ENCODE results near the gene LCE1E.

Gene LCE1E

GRCh38 chr1:152786077-152786476 is at the start of gene LCE1E:
TSS of gene LCE1E (plus strand) at chr1:152786257. CDS start at chr1:152787300, 1,043 bp downstream.
- no peak for DNase-seq

GRCh38 chr1:152737997-152738396 is 48.1 kb upstream of the LCE1E start:
- no peak for DNase-seq

GRCh38 chr1:152739841-152740240 is 46.2 kb upstream of the LCE1E start:
- no peak for DNase-seq

DNA sequence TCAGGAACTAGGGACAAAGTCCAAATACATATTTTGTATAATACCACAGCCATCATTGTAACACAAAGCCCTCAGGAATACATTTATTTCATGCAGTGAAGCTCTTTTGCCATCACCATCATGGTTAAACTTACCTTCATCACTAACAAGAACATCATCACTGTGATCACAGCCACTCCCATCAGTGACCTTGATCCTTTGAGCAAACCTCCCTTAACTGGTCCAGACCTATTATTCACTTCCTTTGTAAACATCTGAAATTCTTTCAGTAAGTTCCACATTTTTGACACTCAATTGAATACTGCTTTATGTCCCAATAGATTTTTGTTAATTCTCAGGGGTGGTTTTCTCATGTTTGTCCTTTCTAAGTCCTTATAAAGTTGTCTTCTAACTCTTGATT is 44.4 kb upstream of the LCE1E start:
- DNase-seq, result no peak

GRCh38 chr1:152743371-152744145 is 42.5 kb upstream of the LCE1E start:
- no peak for DNase-seq

- no peak for DNase-seq
These were observed 40.8 kb upstream of the LCE1E start for GRCh38 chr1:152745289-152745704.

DNA sequence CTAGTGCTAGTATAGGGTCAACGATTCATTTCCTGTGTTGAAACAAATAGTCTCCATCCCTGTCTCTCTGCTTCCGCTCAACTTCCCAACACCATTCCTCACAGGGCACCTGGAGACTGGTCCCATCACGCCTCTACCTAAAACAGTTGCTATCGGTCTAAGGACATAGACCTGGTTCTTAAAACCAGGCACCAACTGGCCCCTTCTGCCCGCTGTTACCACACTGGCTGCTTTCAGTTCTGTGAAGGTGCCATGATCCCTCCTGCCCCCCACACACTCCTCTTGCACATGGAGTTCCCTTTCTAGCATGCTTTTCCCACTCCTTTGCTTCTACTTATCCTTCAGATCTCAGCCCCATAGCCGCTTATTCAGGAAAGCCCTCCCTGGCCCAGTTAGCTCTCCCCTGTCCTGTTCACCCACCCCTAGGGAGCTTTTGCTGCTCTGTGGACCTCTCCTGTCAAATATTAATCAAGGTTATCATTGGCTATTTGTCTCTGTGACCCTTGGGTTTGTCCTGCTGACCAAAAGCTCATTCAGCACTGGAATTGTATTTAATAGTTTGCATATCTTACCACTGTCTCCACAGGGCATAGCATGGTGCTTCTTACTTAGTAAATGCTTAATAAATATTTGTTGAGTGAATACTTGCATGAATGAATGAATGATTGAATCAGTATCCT is 40.2 kb upstream of the LCE1E start:
- no peak for DNase-seq

GRCh38 chr1:152747831-152748230 is 38.2 kb upstream of the LCE1E start:
- DNase-seq, result no peak

DNA sequence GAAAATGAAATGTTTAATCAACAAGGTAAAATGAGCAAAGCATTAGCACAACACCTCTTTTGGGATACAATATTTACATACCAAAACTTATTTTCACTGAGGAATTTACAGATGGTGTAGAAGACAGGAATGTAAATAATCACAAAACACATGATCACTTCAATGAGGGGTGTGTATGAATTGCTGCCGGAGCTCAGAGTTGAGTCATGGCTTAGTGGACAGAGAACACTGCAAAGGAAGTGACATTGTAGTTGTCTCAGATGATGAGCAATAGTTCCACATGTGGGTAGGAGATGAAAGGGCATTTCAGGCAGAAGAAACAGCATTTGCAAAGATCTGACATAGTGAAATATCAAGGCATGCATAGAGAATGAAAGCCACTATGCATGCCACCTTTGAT is 33.8 kb upstream of the LCE1E start:
- DNase-seq, result no peak

- no peak for DNase-seq
These were observed 32.5 kb upstream of the LCE1E start for GRCh38 chr1:152753586-152753985.

- DNase-seq, result no peak
These were observed 29.2 kb upstream of the LCE1E start for GRCh38 chr1:152756872-152757271.

DNA sequence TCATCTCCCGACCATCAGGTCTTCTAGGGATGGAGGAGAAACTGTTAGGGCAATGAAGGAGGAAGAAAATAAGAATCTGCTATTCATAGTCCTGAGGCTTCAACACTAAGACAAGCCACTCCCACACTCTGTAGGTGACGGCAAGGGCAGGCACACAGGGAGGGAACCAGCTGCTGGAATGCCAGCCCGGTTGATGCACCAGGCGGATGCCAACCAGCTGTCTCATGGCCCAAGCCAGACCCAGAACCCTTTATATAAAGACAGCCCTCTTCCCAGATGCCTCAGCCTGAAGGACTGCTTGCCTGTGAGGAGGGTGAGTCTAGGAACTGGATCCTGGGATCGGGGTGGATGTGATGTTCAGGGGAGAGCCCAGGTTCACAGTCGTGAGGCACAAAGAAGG is 28.3 kb upstream of the LCE1E start, which contains the start of gene KPRP:
TSS of gene KPRP (plus strand) at position 279 of the 400 bp plus-strand sequence. CDS start 1,564 bp downstream, outside the sequence.
- DNase-seq, result no peak

- no peak for DNase-seq
These were observed 27.4 kb upstream of the LCE1E start for GRCh38 chr1:152758636-152759035.

GRCh38 chr1:152759453-152760173 is 26.4 kb upstream of the LCE1E start:
- no peak for DNase-seq

GRCh38 chr1:152760551-152761190 is 25.4 kb upstream of the LCE1E start:
- no peak for DNase-seq

DNA sequence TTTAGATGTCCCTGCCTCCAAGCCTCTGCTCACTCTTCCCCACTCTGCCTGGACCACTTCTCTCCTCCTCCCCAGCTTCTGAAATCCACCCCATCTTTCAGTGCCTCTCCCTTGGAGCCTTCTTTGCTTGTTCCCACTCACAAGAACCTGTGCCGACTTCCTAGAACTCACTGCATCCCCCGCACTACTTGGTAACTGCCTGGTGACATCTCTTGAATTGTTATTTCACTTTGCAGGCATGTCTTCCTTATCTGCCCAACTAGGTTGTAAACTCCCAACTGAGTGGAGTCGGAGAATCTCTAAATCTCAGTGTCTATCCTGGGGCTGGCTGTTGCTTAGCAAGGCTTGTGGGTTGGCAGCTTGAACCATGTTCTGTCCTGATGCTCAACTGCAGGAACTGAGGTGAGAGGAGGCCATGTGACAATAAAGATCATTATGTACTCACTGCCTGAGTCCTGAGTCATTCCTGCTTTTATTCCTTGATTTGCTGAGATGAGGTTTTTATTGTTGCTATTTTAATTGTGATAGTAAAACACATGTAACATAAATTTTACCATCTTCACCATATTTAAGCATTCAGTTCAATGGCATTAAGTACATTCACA is 24.3 kb upstream of the LCE1E start:
- no peak for DNase-seq

- DNase-seq, result no peak
These were observed 17.1 kb upstream of the LCE1E start for GRCh38 chr1:152768847-152769533.

DNA sequence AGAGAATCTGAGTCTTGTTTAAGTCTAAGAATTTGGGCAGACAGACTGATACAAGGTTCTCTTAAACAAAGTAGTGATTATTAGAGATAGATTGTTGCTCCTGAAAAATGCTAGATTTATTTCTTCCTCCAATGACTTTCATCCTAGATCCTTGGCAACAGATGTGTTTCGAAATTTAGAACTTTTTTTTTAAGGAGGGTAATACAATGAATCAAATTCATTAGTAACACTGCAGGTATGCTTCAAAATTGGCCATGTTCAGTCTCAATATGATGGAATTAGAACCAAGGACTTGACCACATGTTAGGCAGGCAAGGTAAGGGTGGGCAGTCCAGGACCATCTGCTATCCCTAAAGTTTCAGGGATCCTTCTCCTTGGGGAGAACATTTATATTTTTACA is 15.6 kb upstream of the LCE1E start:
- no peak for DNase-seq

DNA sequence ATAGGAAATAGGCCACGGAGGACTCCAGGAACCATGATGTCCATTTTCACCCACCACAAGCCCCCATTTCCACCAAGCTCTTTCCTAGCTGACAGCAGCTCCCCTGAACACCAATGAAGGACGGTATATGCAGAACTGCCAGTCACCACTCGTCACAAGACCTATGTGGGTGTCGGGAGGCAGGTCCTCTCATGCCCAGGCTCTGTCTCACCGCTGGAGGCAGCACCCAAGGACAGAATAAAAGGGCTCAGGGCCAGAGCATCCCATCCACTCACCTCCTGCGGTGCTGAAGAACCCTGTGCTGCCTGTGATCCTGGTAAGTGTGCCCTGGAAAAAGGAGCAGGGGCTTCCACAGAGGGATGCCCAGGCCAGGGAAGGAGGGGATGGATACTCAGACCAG is 11.2 kb upstream of the LCE1E start, which contains the start of gene LCE1F:
TSS of gene LCE1F (plus strand) at position 266 of the 400 bp plus-strand sequence. CDS start 1,232 bp downstream, outside the sequence.
- DNase-seq, result no peak

DNA sequence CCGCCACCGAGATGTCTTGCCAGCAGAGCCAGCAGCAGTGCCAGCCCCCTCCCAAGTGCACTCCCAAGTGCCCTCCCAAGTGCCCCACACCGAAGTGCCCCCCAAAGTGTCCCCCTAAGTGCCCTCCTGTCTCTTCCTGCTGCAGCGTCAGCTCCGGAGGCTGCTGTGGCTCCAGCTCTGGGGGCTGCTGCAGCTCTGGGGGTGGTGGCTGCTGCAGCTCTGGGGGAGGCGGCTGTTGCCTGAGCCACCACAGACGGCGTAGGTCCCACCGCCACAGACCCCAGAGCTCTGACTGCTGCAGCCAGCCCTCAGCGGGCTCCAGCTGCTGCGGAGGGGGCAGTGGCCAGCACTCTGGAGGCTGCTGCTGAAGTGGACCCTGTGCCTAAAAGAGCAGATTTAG is 9.7 kb upstream of the LCE1E start:
- DNase-seq, result no peak

- no peak for DNase-seq
These were observed 8.4 kb upstream of the LCE1E start for GRCh38 chr1:152777510-152778137.

Data from activated CD4-positive, alpha-beta T cell treated with anti-CD3 and anti-CD28 coated beads for 4 hours (primary cell).